Measurements from ENCODE around the gene CTU1. TPM values are rescaled to one million over a fixed set of nuclear protein-coding genes. Genes with fewer than 3 reads are reported as not detected.

Gene CTU1
- total RNA-seq, 1 donor from 2014 or later, result 19.3 TPM

DNA sequence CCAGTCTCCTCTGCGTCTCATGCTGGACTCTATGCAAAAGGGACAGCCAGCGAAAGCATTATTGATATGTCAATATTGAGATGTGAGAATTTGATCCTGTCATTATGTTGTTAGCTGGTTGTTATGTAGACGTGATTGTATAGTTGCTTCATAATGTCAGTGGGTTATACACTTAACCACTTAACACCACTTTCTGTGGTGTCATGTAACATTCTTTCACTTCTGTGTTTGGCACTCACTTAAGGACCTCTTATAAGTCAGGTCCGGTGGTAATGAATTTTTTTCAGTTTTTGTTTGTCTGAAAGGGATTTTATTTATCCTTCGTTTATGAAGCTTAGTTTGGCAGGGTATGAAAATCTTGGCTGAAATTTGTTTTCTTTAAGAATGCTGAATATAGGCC, 26.8 kb upstream of the CTU1 start:
- no peak for DNase-seq (ENCODE audit: extremely low read depth, low read depth, low spot score)

GRCh38 chr19:51131780-51132680, 23.8 kb upstream of the CTU1 start:
- no peak for DNase-seq (ENCODE audit: extremely low read depth, low read depth, low spot score)

- DNase-seq (ENCODE audit: extremely low read depth, low read depth, low spot score), result no peak
Observed at GRCh38 chr19:51129716-51130115, 21.5 kb upstream of the CTU1 start.

- no peak for DNase-seq (ENCODE audit: extremely low read depth, low read depth, low spot score)
Observed at GRCh38 chr19:51128227-51128626, 20.0 kb upstream of the CTU1 start.

DNA sequence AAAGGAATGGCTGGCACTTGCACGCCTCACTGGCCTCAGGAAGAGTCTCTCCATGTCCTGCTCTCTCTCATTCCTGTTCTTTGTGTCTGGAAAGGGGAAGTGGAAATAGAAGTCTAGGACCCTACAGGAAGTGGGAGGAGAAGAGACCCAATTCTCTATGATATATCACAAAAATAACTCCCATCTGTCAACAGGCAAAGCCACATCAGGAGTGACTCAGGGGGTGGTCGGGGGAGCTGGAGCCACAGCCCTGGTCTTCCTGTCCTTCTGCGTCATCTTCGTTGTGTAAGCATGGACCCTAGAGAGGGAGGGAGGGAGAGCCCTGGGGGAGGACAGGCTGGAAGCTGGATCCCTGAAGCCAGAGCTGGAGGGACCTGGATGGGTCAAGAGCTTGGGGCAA, 19.5 kb upstream of the CTU1 start:
- no peak for DNase-seq (ENCODE audit: extremely low read depth, low read depth, low spot score)

DNA sequence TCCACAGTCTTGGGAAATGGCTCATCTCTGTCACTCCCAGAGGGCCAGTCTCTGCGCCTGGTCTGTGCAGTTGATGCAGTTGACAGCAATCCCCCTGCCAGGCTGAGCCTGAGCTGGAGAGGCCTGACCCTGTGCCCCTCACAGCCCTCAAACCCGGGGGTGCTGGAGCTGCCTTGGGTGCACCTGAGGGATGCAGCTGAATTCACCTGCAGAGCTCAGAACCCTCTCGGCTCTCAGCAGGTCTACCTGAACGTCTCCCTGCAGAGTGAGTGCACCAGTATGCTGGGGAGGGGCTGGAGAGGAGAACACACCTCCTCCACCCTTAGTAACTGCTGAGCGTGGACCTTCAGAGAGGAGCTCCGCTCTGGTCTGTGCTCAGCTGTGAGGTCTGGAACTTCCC, 18.8 kb upstream of the CTU1 start:
- DNase-seq (ENCODE audit: extremely low read depth, low read depth, low spot score), result no peak

DNA sequence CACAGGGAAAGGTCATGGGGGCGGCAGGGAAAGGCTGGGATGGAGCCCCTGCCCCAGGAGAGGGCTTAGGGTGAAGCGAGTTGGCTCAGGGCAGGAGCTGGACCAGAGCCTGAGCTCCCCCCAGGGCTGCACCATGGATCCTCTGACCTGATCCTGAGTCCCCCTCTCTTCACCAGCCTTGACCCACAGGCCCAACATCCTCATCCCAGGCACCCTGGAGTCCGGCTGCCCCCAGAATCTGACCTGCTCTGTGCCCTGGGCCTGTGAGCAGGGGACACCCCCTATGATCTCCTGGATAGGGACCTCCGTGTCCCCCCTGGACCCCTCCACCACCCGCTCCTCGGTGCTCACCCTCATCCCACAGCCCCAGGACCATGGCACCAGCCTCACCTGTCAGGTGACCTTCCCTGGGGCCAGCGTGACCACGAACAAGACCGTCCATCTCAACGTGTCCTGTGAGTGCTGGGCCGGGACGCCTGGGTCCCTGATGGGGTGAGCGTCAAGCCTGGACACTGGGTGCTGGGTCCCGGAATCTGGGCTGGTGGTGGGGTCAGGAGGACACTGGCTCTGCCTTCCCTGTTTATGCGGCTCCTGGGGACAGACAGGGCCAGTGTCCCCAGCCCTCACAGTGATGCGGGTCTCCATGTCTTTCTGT, 17.3 kb upstream of the CTU1 start:
- no peak for DNase-seq (ENCODE audit: extremely low read depth, low read depth, low spot score)

DNA sequence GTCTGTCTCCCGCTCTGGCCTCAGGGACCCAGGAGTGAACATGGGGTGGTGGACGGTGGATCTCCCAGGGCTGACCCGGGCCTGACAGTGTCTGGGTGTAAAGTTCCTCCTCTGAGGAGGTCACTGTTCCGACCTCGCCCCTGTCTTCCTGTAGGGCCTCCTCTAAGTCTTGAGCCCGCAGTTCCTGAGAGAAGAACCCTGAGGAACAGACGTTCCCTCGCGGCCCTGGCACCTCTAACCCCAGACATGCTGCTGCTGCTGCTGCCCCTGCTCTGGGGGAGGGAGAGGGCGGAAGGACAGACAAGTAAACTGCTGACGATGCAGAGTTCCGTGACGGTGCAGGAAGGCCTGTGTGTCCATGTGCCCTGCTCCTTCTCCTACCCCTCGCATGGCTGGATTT, 16.5 kb upstream of the CTU1 start, which contains the start of gene SIGLEC9:
SIGLEC9 (plus strand) TSS at position 178 of the 400 bp plus-strand sequence; CDS start at position 247, 69 bp downstream.
- DNase-seq (ENCODE audit: extremely low read depth, low read depth, low spot score), result no peak

DNA sequence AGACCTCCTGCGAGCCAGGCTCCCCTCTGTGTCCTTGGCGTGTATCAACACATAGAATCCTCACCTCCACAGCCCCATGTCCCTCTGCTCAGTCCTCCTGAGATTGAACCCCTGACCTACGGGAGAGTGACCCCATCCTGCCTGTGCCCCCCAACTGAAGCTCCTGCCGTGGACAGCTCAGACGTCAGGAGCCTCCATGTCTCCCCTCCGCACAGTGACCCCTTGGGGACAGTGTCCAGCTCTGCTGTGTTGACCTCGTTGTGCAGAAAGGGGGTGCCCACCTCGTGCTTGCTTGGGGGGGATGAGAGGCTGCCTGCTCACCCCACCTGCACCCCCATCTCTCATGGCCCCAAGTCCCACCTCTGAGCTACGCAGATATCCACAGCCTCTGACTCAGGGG, 16.0 kb upstream of the CTU1 start:
- DNase-seq (ENCODE audit: extremely low read depth, low read depth, low spot score), result no peak

DNA sequence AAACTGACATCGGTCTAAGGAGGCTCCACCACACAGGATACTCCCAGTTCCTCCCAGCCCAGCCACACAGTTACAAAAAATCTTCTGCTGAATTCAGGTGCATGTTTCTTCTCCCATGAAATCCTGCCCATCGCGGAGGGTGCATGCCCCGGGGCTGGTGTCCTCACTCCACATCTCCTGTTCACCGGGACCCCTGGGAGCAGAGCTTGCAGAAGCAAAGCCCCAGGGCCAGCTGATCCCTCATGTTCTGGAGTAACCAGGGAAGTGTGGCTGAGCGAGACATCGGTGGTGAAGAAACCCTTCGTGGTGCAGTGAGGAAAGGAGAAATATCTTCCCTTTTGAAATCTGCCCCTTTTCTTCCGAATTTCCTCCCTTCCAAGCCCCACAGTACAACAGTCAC, 15.6 kb upstream of the CTU1 start:
- no peak for DNase-seq (ENCODE audit: extremely low read depth, low read depth, low spot score)

DNA sequence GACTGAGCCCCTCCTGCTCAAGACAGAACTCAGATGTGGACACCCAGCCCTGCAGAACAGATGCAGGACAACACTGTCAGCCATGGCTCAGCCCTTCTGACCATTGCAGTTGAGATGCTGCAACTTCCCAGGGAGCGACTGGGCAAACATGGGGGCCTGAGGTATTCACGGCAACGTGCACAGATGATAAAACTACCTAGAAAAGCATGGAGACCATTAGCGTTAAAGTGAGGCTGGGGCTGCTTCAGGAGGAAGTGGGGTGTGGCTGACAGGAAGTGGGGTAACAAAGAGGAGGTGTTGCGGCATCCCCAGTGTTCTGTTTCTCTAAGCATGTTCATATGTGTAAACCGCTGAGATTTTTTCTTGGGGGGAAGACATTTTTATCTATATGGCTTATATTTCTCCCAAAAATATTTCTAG, 15.2 kb upstream of the CTU1 start:
- no peak for DNase-seq (ENCODE audit: extremely low read depth, low read depth, low spot score)

DNA sequence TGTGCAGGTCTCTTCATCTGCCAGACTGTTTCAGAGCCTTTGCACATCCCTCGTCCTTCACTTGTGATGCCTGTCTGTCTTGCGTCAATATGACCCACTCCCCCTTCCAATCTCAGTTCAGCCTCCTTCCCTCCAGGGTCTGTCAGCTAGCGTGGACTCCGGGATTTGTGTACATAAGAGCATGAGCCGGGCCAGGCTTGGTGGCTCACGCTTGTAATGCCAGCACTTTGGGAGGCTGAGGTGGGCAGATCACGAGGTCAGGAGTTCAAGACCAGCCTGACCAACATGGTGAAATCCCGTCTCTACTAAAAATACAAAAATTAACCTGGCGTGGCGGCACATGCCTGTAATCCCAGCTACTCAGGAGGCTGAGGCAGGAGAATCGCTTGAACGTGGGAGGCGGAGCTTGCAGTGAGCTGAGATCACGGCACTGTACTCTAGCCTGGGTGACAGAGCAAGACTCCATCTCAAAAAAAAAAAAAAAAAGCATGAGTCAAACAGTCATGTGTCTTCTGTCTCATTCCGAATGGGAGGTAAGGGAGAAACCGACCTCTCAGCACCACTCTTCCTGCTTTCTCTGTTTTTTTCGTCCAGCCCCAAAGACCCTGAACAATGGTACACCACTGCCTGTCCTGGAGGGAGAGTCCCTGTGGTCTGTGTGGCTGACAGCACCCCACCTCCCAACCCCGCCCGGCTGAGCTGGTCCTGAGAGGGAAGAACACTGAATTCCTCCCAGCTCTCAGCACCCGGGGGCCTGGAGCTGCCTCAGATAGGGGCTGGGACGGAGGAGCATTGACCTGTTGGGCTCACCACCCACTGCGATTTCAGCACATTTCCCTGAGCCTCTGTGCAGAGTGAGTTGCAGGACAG, 14.1 kb upstream of the CTU1 start:
- DNase-seq (ENCODE audit: extremely low read depth, low read depth, low spot score), result no peak

DNA sequence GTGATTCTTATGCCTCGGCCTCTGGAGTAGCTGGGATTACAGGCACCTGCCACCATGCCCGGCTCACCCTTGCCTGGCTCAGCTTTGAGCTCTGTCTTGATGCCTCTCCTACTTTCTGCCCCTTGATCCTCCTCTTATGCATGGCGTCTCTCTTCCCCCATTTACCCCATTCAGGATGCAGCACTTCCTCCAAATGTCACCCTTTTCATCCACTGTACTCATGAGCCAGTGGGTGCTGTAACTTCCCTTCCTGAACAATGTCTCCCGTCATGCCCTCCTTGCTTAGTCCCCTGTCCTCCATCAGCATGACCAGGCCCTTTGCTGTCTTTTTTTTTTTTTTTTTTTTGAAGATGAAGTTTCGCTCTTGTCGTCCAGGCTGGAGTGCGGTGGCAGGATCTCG, 13.0 kb upstream of the CTU1 start:
- DNase-seq (ENCODE audit: extremely low read depth, low read depth, low spot score), result no peak

DNA sequence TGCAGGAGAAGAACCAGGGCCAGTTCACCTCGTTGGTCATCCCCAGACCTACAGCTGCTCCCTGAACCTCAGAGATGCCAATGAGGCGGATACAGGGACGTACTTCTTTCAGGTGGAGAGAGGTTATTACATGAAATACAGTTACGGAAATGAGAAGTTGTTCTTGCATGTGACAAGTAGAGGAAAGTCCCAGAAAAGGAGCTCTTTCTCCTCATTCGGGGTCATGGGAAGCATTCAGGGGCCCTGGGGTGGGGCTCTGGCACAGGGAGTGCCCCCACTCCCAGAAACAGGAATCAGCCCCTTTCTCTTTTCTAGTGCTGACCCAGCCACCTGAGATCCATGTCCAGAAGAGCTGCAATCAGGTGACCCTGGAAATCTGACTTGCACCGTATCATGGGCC, 12.0 kb upstream of the CTU1 start:
- DNase-seq (ENCODE audit: extremely low read depth, low read depth, low spot score), result no peak

- DNase-seq (ENCODE audit: extremely low read depth, low read depth, low spot score), result no peak
Observed at GRCh38 chr19:51119611-51120010, 11.4 kb upstream of the CTU1 start.

- DNase-seq (ENCODE audit: extremely low read depth, low read depth, low spot score), result no peak
Observed at GRCh38 chr19:51119101-51119500, 10.9 kb upstream of the CTU1 start.

- no peak for DNase-seq (ENCODE audit: extremely low read depth, low read depth, low spot score)
Observed at GRCh38 chr19:51116736-51117286, 8.6 kb upstream of the CTU1 start.

GRCh38 chr19:51114087-51114729, 6.0 kb upstream of the CTU1 start:
- no peak for DNase-seq (ENCODE audit: extremely low read depth, low read depth, low spot score)

DNA sequence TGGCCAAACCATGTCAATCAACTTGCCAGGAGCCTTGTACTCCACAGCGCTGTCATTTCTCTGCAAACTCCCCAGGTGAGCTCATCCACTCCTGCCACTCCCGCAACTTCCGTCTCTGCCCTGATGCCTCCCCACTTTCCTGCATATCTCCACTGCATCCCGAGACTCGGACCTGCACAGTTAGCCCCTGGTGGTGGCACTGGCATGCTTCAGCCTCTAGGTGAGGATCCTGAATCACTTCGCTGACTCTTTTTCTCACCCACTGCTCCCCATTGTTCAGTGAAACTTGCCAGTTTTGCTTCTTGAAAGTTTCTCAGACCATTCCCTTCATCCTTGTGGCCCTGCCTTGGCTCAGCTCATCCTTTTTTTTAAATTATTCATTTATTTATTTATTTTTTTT, 3.4 kb upstream of the CTU1 start:
- DNase-seq (ENCODE audit: extremely low read depth, low read depth, low spot score), result no peak

- no peak for DNase-seq (ENCODE audit: extremely low read depth, low read depth, low spot score)
Observed at GRCh38 chr19:51110666-51110971, 2.4 kb upstream of the CTU1 start.

GRCh38 chr19:51108805-51109146, 567 bp upstream of the CTU1 start:
- DNase-seq (ENCODE audit: extremely low read depth, low read depth, low spot score), result no peak
